Astrocyte (in vitro differentiated cells and primary cell): ENCODE measurements around the gene FSTL5. TPM values are rescaled to one million over a fixed set of nuclear protein-coding genes. Genes with fewer than 3 reads are reported as not detected.

Experiments
- DNase-seq: peaks from one replicate; pipeline ENCODE4 v3.0.0-alpha.2; 2010; ENCODE audit warnings: low read depth
- FAIRE-seq: peaks from 2 replicates; lab custom pipeline; 2011; peaks lifted over from hg19 to GRCh38; lab: Jason Lieb, UNC
- H2AFZ ChIP-seq: 2 replicates; pipeline ENCODE4 v1.6.0; 2012; ENCODE audit warnings: low read depth, low read length, inconsistent platforms
- H3K27ac ChIP-seq: 2 replicates; pipeline ENCODE4 v1.5.1; 2011; ENCODE audit warnings: low read depth, low read length, inconsistent platforms
- H3K27me3 ChIP-seq: 2 replicates; pipeline ENCODE4 v1.6.0; 2011; ENCODE audit warnings: low read length, inconsistent platforms; ENCODE audit not compliant: insufficient read depth
- H3K36me3 ChIP-seq: 2 replicates; pipeline ENCODE4 v1.5.1; 2011; ENCODE audit warnings: low read length, inconsistent platforms; ENCODE audit not compliant: insufficient read depth
- H3K4me1 ChIP-seq: 2 replicates; pipeline ENCODE4 v1.5.1; 2011; ENCODE audit warnings: low read length, inconsistent platforms; ENCODE audit not compliant: insufficient read depth
- H3K4me2 ChIP-seq: 2 replicates; pipeline ENCODE4 v1.6.0; 2012; ENCODE audit warnings: low read length, inconsistent platforms
- H3K4me3 ChIP-seq: 2 replicates; pipeline ENCODE4 v1.5.1; 2011; ENCODE audit warnings: low read depth, mild to moderate bottlenecking, low read length, inconsistent platforms; ENCODE audit not compliant: insufficient read depth
- H3K79me2 ChIP-seq: 2 replicates; pipeline ENCODE4 v1.6.0; 2012; ENCODE audit warnings: mild to moderate bottlenecking, low read length, inconsistent platforms; ENCODE audit not compliant: insufficient read depth
- H3K9ac ChIP-seq: 2 replicates; pipeline ENCODE4 v1.6.0; 2012; ENCODE audit warnings: mild to moderate bottlenecking, low read length, inconsistent platforms
- H3K9me3 ChIP-seq: 2 replicates; pipeline ENCODE4 v1.5.1; 2012; ENCODE audit warnings: low read depth, mild to moderate bottlenecking, low read length, inconsistent platforms; ENCODE audit not compliant: insufficient read depth
- H4K20me1 ChIP-seq: 2 replicates; pipeline ENCODE4 v1.6.0; 2012; ENCODE audit warnings: low read length, inconsistent platforms; ENCODE audit not compliant: insufficient read depth
- H3K27ac Mint-ChIP-seq: one replicate; pipeline ENCODE4 v1.8.0; 2021; ENCODE audit warnings: mild to moderate bottlenecking, mixed read lengths; ENCODE audit not compliant: unreplicated experiment
- H3K27me3 Mint-ChIP-seq: one replicate; pipeline ENCODE4 v1.8.0; 2021; ENCODE audit warnings: low read depth, mixed read lengths; ENCODE audit not compliant: unreplicated experiment
- H3K36me3 Mint-ChIP-seq: one replicate; pipeline ENCODE4 v1.8.0; 2021; ENCODE audit warnings: low read depth, mixed read lengths; ENCODE audit not compliant: unreplicated experiment
- H3K4me1 Mint-ChIP-seq: one replicate; pipeline ENCODE4 v1.8.0; 2021; ENCODE audit warnings: low read depth, mixed read lengths; ENCODE audit not compliant: unreplicated experiment
- H3K4me3 Mint-ChIP-seq: one replicate; pipeline ENCODE4 v1.8.0; 2021; ENCODE audit warnings: mild to moderate bottlenecking, moderate library complexity, mixed read lengths; ENCODE audit not compliant: unreplicated experiment
- H3K9me3 Mint-ChIP-seq: one replicate; pipeline ENCODE4 v1.8.0; 2021; ENCODE audit warnings: mild to moderate bottlenecking, mixed read lengths; ENCODE audit not compliant: unreplicated experiment
- CTCF ChIP-seq: IDR thresholded peaks from 2 replicates; pipeline ENCODE4 v1.5.1; 2011; ENCODE audit warnings: low read depth, mild to moderate bottlenecking, inconsistent platforms, low read length, moderate library complexity; ENCODE audit not compliant: insufficient read depth
- EZH2 ChIP-seq: IDR thresholded peaks from 2 replicates; pipeline ENCODE4 v1.6.1; 2012; ENCODE audit warnings: mild to moderate bottlenecking, low read length, inconsistent platforms; ENCODE audit not compliant: insufficient read depth
- total RNA-seq: library from RNA; stranded (reverse); gene quantifications from 2 replicates; pipeline ENCODE4 v1.2.1, GENCODE V29; 2021

FSTL5 gene
- total RNA-seq, 1 donor from 2014 or later: 0.43 TPM

- H3K27ac ChIP-seq: no peak overlapping the region
- H3K79me2 ChIP-seq: no peaks in the 10 kb centered on the region
- H3K27me3 ChIP-seq: no peaks in the 10 kb centered on the region
- no peaks in the 10 kb centered on the region for H3K27me3 Mint-ChIP-seq
- no peak overlapping the region for H3K4me3 Mint-ChIP-seq
- DNase-seq (peak; percentile 47), FAIRE-seq (no peak)
- no peak overlapping the region for H3K4me3 ChIP-seq
- no peaks in the 10 kb centered on the region for H3K9me3 Mint-ChIP-seq
- no peak overlapping the region for H3K4me2 ChIP-seq
- H4K20me1 ChIP-seq: no peaks in the 10 kb centered on the region
- H3K4me1 ChIP-seq: no peaks in the 10 kb centered on the region
- H3K36me3 ChIP-seq: no peaks in the 10 kb centered on the region
- H2AFZ ChIP-seq: no peak overlapping the region
- no peaks in the 10 kb centered on the region for H3K4me1 Mint-ChIP-seq
- H3K27ac Mint-ChIP-seq: no peak overlapping the region
- no peak for TF ChIP-seq EZH2
- H3K36me3 Mint-ChIP-seq: no peaks in the 10 kb centered on the region
- H3K9me3 ChIP-seq: no peaks in the 10 kb centered on the region
- H3K9ac ChIP-seq: no peak overlapping the region
These were observed 364.1 kb downstream of the FSTL5 start for GRCh38 chr4:161799710-161800109.

DNA sequence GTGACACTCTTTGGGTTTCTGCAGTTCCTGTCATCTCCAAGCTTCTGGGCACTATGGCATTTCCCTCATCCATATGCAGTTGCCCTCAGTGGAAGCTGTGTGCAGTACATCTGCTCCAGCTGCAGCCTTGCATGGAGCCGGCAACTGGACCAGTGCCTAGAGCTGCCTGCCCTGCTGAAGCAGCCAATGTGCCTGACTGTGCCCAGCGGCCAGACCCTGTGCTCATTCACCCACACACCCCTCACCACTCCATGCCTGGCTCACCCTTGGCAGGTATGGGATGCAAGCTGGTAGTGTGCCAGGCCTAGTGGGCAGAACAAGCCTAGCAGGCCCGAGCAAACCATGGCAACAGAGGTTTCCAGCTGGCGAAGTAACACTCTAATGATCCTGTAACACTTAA is 370.8 kb downstream of the FSTL5 start:
- DNase-seq: no peak
- Histone ChIP-seq H3K27me3 (no peaks in the 10 kb centered on the region), H3K27ac (no peak overlapping the region), H3K36me3 (no peaks in the 10 kb centered on the region), H3K9me3 (peaks cover 4% of the 10 kb centered on the region), H4K20me1 (no peaks in the 10 kb centered on the region), H3K4me3 (no peak overlapping the region), H3K79me2 (no peaks in the 10 kb centered on the region), H2AFZ (no peak overlapping the region), H3K4me1 (no peaks in the 10 kb centered on the region), H3K9ac (no peak overlapping the region), H3K4me2 (no peak overlapping the region)
- H3K9me3 Mint-ChIP-seq: no peaks in the 10 kb centered on the region
- no peak for FAIRE-seq
- no peak for TF ChIP-seq EZH2
- no peak for TF ChIP-seq CTCF
- H3K27ac Mint-ChIP-seq: no peak overlapping the region
- H3K4me3 Mint-ChIP-seq: no peak overlapping the region
- no peaks in the 10 kb centered on the region for H3K36me3 Mint-ChIP-seq
- no peaks in the 10 kb centered on the region for H3K27me3 Mint-ChIP-seq
- H3K4me1 Mint-ChIP-seq: no peaks in the 10 kb centered on the region

DNA sequence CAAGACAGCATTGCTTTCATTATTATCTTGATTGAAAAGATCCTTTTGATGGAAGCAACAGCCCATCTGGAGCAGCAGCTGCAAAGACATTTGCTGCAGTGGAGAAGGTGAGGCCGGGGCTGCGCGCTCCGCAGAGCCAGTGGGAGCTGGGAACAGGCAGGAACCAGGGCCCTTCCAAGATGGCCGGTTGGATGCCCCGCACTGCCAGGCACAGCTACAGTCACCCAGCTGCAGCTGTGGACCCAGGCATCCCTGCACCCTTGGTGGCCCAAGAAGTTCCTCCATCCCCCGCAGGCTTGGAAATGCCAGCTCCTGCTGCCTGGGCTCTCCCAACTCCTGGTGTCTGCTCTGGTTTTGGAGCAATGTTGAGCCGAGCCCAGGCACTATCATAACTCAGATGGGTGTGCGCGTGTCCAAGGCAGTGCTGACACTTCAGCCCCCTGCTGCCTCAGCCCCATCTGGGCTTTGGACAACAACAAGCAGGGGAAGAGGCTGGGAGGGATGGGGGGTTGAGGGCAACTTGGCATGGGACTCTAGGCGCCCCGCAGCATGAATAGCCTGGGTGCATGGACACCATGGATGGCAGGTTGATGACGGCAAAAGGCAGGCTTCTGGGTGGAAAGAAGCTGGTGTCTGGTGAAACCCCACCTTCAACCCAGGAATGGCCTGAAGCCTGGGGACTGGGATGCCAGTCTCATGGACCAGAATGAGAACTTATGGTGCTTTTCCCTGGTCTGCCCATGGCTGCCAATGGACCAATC is 371.8 kb downstream of the FSTL5 start:
- no peak for FAIRE-seq
- Histone ChIP-seq H3K27ac (no peak overlapping the region), H3K27me3 (no peaks in the 10 kb centered on the region), H3K4me2 (no peak overlapping the region), H2AFZ (no peak overlapping the region), H3K4me1 (no peaks in the 10 kb centered on the region), H4K20me1 (no peaks in the 10 kb centered on the region), H3K9ac (no peak overlapping the region), H3K4me3 (no peak overlapping the region), H3K79me2 (no peaks in the 10 kb centered on the region), H3K9me3 (peaks cover 4% of the 10 kb centered on the region), H3K36me3 (no peaks in the 10 kb centered on the region)
- Mint-ChIP-seq H3K4me3 (no peak overlapping the region), H3K27ac (no peak overlapping the region), H3K4me1 (no peaks in the 10 kb centered on the region), H3K9me3 (no peaks in the 10 kb centered on the region), H3K36me3 (no peaks in the 10 kb centered on the region), H3K27me3 (no peaks in the 10 kb centered on the region)
- TF ChIP-seq CTCF: no peak
- no peak for TF ChIP-seq EZH2
- no peak for DNase-seq
